ENCODE measurements around the gene HEATR1. TPM values are rescaled to one million over a fixed set of nuclear protein-coding genes. Genes with fewer than 3 reads are reported as not detected.
"Not testable (repeated sequence)": the region's sequence is repeated elsewhere in the genome, so short reads cannot be mapped to it uniquely, and the experiment has no call there.

Gene HEATR1
- 38.7 and 40.8 TPM in 2 replicates for total RNA-seq (2014; rRNA removed; shearing (Covaris generic))

GRCh38 chr1:236603991-236604904 lies at the start of gene HEATR1:
HEATR1 (minus strand) TSS chr1:236604516; CDS start chr1:236604095, 421 bp downstream.
- DNase-seq (ENCODE audit: low spot score) = peak; percentile 94

GRCh38 chr1:236645016-236645680 lies 40.8 kb upstream of the HEATR1 start:
- no peak for DNase-seq (ENCODE audit: low spot score)

GRCh38 chr1:236642763-236643162 lies 38.4 kb upstream of the HEATR1 start:
- no peak for DNase-seq (ENCODE audit: low spot score)

GRCh38 chr1:236639686-236640085 lies 35.4 kb upstream of the HEATR1 start:
- no peak for DNase-seq (ENCODE audit: low spot score)

GRCh38 chr1:236638945-236639344 lies 34.6 kb upstream of the HEATR1 start:
- DNase-seq (ENCODE audit: low spot score) = no peak

- DNase-seq (ENCODE audit: low spot score) = no peak
These were observed 31.7 kb upstream of the HEATR1 start for GRCh38 chr1:236636017-236636416.

- no peak for DNase-seq (ENCODE audit: low spot score)
These were observed 23.6 kb upstream of the HEATR1 start for GRCh38 chr1:236627727-236628408.

GRCh38 chr1:236623371-236624166 lies 19.3 kb upstream of the HEATR1 start:
- peak; percentile 83 for DNase-seq (ENCODE audit: low spot score)

- DNase-seq (ENCODE audit: low spot score) = no peak
These were observed 18.1 kb upstream of the HEATR1 start for GRCh38 chr1:236622407-236622806.

- DNase-seq (ENCODE audit: low spot score) = no peak
These were observed 15.1 kb upstream of the HEATR1 start for GRCh38 chr1:236619398-236619797.

- DNase-seq (ENCODE audit: low spot score) = no peak
These were observed 14.2 kb upstream of the HEATR1 start for GRCh38 chr1:236618507-236618906.

GRCh38 chr1:236615399-236616148 lies 11.3 kb upstream of the HEATR1 start:
- no peak for DNase-seq (ENCODE audit: low spot score)

GRCh38 chr1:236612349-236612748 lies 8.0 kb upstream of the HEATR1 start:
- DNase-seq (ENCODE audit: low spot score) = no peak

GRCh38 chr1:236608930-236609726 lies 4.8 kb upstream of the HEATR1 start:
- peak; percentile 68 for DNase-seq (ENCODE audit: low spot score)

GRCh38 chr1:236607597-236607996 lies 3.3 kb upstream of the HEATR1 start:
- not testable (repeated sequence) for DNase-seq (ENCODE audit: low spot score)

- no peak for DNase-seq (ENCODE audit: low spot score)
These were observed 840 bp upstream of the HEATR1 start for GRCh38 chr1:236604905-236605806.

- no peak for DNase-seq (ENCODE audit: low spot score)
These were observed 2.1 kb downstream of the HEATR1 start for GRCh38 chr1:236602171-236602570.

GRCh38 chr1:236590553-236591150 lies 13.7 kb downstream of the HEATR1 start:
- DNase-seq (ENCODE audit: low spot score) = no peak
